ELF-1 (cell line): ENCODE measurements around the gene NR1I2.

Experiments
- DNase-seq: peaks from one replicate; pipeline ENCODE4 v3.0.0-alpha.2; 2016; ENCODE audit warnings: low read depth, low spot score

Gene NR1I2

GRCh38 chr3:119781330-119782198 is at the start of gene NR1I2:
TSS of gene NR1I2 (plus strand) at chr3:119782101.
- no peak for DNase-seq

- DNase-seq, result no peak
Observed at GRCh38 chr3:119733812-119734211, 48.1 kb upstream of the NR1I2 start.

DNA sequence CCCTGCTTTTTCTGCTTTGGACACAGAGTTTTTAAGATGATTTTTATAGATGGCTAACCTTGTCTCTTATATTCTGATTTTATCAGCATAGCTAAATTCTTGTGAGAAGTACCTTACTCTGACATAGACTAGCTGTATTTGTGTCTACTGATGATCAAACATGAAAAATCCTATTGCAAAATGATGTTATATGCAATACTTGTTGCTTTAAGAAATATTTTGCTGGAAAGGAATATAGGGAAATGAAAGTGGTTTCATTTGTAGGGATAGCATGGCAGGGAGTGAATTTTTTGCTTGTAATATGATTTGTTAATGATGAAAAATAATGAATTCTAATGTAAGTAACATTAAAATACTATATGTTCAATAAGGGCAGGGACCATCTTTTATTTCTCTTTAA is 43.2 kb upstream of the NR1I2 start:
- DNase-seq, result no peak

- no peak for DNase-seq
Observed at GRCh38 chr3:119741657-119742590, 40.0 kb upstream of the NR1I2 start.

GRCh38 chr3:119743921-119744320 is 38.0 kb upstream of the NR1I2 start:
- no peak for DNase-seq

- no peak for DNase-seq
Observed at GRCh38 chr3:119745942-119746341, 36.0 kb upstream of the NR1I2 start.

DNA sequence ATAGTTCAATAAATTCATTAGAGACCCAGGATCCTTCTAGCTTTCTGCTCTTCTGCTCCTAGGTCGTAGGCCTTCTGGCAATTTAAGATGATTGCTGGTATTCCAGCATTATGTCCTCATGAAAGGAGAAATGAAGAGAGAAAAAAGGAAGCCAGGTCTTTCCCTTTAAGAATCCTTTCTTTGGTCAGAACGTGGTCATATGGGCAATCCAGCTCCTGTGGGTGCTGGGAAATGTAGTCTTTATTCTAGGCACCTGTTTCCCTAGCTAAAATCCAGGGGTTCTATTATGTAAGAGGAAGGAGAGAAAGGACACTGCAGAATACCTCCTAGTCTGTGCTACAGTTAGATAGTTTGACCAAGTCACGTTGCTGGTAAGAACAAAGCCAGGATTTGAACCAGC is 35.5 kb upstream of the NR1I2 start:
- no peak for DNase-seq

GRCh38 chr3:119747357-119747756 is 34.5 kb upstream of the NR1I2 start:
- DNase-seq, result no peak

GRCh38 chr3:119748991-119749390 is 32.9 kb upstream of the NR1I2 start:
- DNase-seq, result no peak

DNA sequence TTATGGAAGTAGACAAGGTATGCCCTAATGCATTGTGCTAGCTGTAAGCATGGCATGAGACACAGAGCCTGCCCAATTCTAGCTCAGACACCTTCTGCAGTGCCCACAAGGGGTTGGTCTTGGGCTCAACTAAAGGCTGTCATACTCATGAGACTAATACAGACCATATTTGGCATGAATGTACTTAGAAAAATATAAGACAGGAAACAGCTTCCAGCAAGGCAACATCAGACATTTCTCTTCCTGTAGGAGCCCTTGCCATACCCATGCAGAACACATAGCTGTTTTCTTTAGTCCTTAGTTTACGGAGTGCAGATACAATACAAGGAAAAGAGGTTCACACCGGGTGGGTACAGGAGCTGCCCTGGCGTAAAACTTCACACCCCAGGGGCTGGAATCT is 30.5 kb upstream of the NR1I2 start:
- DNase-seq, result no peak

DNA sequence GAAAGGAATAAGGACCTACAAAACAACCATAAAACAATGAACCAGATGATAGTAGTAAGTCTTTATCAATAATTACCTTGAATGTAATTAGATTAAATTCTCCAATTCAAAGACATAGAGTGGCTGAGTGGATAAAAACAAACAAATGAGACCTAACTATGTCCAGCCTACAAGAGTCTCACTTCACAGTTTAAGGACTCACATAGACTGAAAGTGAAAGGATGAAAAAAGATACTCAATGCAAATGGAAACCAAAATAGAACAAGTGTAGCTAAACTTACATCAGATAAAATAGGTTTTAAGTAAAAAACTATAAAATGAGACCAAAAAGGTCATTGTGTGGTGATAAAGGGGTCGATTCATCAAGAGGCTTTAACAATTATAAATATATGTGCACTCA is 21.9 kb upstream of the NR1I2 start:
- no peak for DNase-seq

DNA sequence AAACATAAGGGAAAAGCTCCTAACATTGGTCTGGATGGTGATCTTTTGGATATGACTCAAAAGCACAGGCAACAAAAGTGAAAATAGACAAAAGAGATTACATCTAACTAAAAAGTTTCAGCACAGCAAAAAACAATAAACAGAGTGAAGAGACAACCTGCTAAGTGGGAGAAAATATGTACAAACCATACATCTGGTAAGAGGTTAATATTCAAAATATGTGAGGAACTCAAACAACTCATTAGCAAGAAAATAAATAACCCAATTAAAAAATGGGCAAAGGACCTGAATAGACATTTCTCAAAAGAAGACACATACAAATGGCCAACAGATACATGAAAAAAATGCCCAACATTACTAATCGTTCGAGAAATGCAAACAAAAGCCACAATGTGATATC is 19.0 kb upstream of the NR1I2 start:
- no peak for DNase-seq

DNA sequence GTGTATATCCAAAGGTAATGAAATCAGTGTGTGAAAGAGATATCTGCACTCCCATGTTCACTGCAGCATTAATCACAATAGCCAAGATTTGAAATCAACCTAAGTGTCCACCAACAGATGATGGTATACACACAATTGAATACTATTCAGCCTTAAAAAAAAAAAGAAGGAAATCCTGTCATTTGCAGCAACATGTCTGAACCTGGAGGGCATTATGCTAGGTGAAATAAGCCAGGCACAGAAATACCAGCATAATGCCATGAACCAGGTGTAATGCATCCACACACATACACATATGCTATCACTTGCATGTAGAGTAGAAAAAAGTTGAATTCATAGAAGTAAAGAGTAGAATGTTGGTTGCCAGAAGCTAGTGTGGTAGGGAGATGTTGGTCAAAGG is 18.4 kb upstream of the NR1I2 start:
- no peak for DNase-seq

DNA sequence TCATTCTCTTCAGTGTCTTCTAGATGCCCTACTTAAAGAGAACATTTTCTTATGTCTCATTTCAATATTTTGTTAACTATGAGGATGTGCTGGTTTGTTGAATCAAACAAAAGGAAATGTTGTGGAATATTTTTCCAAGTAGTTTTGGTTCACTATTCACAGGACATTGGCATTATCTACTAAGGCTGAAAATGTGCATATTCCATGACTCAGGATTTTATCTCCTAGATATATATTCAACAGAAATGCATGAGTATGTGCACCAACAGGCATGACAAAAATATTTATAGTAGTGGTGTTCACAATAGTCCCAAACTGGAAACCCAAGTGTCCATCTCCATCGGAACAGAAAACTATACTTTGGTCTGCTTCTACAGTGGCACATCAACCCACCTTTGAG is 16.7 kb upstream of the NR1I2 start:
- DNase-seq, result no peak

DNA sequence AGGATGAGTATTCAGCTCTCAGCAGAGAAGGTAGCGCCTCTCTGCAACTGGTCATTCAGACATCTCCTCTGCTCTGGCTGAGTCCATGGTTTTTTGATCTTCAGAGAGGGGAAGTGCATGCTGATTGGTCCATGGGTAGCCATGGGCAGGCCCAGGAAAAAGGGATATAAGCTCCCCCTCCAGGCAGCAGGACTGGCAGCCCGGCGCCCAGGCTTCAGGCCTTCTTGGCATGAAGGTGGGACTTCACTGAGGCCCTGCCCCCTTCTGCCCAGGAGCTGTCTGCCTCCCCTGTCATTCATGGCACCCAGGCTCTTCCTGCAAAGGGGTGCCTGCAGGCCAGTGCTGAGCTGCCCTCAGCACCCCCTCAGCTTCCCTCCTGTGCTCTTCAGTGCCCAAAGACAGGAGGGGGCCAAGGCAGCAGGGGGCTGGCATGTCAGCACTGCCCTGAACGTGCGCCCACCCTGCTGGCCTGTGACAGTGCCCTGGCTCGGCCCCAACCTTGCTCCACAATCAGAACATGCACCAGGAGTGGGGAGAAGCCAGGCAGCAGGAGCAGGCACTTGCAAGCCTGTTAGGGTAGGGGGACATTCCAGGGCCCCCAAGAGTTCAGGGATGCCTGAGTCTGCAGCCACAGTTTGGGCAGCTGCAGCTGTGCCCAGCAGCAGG is 13.8 kb upstream of the NR1I2 start:
- DNase-seq, result no peak

- no peak for DNase-seq
Observed at GRCh38 chr3:119768668-119769393, 13.1 kb upstream of the NR1I2 start.

GRCh38 chr3:119769394-119770149 is 12.3 kb upstream of the NR1I2 start:
- no peak for DNase-seq

DNA sequence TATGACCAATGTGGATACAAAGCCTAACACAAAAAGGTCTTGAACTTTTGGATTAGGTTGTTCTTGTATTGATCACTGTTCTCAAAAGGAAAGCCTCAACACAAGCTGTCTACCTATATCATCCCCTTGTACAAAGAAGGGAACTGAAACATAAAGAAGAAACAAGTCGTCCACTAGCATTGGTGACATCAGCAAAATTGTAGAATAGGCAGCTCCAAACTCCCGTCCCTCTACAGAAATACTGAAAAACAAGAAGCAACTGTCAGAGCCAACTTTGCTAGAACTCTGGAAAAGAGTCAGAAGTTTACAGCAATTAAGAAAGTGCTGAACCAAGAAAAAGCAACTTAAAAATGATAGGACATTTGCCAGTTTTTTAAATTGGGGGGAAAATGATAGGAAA is 7.5 kb upstream of the NR1I2 start:
- DNase-seq, result no peak

DNA sequence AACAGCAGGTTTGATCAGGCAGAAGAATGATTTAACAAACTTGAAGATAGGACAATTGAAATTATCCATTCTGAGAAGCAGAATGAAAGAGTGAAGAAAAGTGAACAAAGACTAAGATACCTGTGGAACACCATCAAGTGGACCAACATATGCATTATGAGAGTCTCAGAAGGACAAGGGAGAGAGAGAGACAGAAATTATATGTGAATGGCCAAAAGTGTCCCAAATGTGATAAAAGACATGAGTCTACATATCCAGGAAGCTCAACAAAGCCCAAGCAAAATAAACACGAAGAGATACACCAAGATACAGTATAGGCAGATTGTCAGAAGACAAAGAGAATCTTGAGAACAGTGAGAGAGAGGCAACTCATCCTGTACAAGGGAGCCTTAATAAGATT is 5.6 kb upstream of the NR1I2 start:
- no peak for DNase-seq

GRCh38 chr3:119778176-119778575 is 3.7 kb upstream of the NR1I2 start:
- no peak for DNase-seq

DNA sequence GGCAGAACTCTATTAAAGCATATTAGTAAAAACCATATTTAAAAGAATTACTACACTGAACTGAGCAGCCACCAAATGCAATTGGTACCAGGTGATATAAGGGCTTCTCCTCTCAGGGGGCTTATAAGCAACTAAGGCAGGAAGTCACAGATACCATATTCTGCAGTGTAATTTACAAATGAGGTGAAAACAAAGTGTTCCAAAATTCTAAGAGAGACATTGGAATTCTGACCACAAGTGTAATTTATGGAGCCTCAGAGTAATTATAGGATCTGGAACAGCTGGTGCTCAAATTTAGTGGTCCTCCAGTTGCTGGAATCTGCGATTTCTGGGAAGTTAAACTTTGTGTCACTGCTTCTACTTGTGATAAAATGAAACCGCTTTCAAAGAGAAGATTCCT is 3.1 kb upstream of the NR1I2 start:
- no peak for DNase-seq
